HG03442 (cell line): Measurements from ENCODE around the gene ITIH2.
"Not testable (repeated sequence)": the region's sequence is repeated elsewhere in the genome, so short reads cannot be mapped to it uniquely, and the experiment has no call there.

Experiments used
- ATAC-seq: cut with Tn5 transposase; IDR thresholded peaks from one replicate; pipeline ENCODE4 v1.9.1; 2021; ENCODE audit warnings: mild to moderate bottlenecking, moderate library complexity; ENCODE audit not compliant: unreplicated experiment

Gene ITIH2

GRCh38 chr10:7738536-7739407 lies 35.7 kb downstream of the ITIH2 start:
- ATAC-seq, result no peak

- no peak for ATAC-seq
Measured at GRCh38 chr10:7744307-7744706, 41.2 kb downstream of the ITIH2 start.

GRCh38 chr10:7748637-7749036 lies 45.5 kb downstream of the ITIH2 start:
- ATAC-seq, result not testable (repeated sequence)

GRCh38 chr10:7750222-7750621 lies 47.1 kb downstream of the ITIH2 start:
- ATAC-seq, result no peak

GRCh38 chr10:7752251-7752650 lies 49.1 kb downstream of the ITIH2 start:
- no peak for ATAC-seq

GRCh38 chr10:7755103-7755502 lies 52.0 kb downstream of the ITIH2 start:
- ATAC-seq, result no peak

- peak; percentile 54 for ATAC-seq
Measured at GRCh38 chr10:7756360-7756992, 53.4 kb downstream of the ITIH2 start.

GRCh38 chr10:7763929-7764328 lies 60.8 kb downstream of the ITIH2 start:
- no peak for ATAC-seq

GRCh38 chr10:7766241-7766640 lies 63.1 kb downstream of the ITIH2 start:
- no peak for ATAC-seq

- ATAC-seq, result no peak
Measured at GRCh38 chr10:7767209-7767608, 64.1 kb downstream of the ITIH2 start.

GRCh38 chr10:7768417-7768816 lies 65.3 kb downstream of the ITIH2 start:
- no peak for ATAC-seq

- ATAC-seq, result no peak
Measured at GRCh38 chr10:7773845-7774801, 71.0 kb downstream of the ITIH2 start.

- ATAC-seq, result no peak
Measured at GRCh38 chr10:7776777-7777176, 73.7 kb downstream of the ITIH2 start.

- not testable (repeated sequence) for ATAC-seq
Measured at GRCh38 chr10:7782194-7782593, 79.1 kb downstream of the ITIH2 start.

- ATAC-seq, result no peak
Measured at GRCh38 chr10:7786430-7786829, 83.3 kb downstream of the ITIH2 start.

GRCh38 chr10:7787150-7787856 lies 84.2 kb downstream of the ITIH2 start:
- ATAC-seq, result peak; percentile 4

GRCh38 chr10:7787857-7788638 lies 84.9 kb downstream of the ITIH2 start, which contains the start of the genes ATP5F1C and KIN:
TSS of gene ATP5F1C (plus strand) at chr10:7788177. CDS start at chr10:7788208, 31 bp downstream.
TSS of gene KIN (minus strand) at chr10:7787993. CDS start at chr10:7787933, 60 bp downstream.
- ATAC-seq, result peak; percentile 93

GRCh38 chr10:7788639-7789286 lies 85.6 kb downstream of the ITIH2 start:
- peak; percentile 12 for ATAC-seq

- ATAC-seq, result no peak
Measured at GRCh38 chr10:7789390-7789789, 86.3 kb downstream of the ITIH2 start.
